ENCODE data around the gene EEIG2.
A peak's percentile ranks its signal among the peaks of the same experiment; 100 is the strongest.
"Not testable (repeated sequence)": the region's sequence is repeated elsewhere in the genome, so short reads cannot be mapped to it uniquely, and the experiment has no call there.

EEIG2 gene

DNA sequence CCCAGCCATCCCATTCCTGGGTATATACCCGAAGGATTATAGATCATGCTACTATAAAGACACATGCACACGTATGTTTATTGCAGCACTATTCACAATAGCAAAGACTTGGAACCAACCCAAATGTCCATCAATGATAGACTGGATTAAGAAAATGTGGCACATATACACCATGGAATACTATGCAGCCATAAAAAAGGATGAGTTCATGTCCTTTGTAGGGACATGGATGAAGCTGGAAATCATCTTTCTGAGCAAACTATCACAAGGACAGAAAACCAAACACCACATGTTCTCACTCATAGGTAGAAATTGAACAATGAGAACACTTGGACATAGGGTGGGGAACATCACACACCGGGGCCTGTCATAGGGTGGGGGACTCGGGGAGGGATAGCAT lies 12.4 kb upstream of the EEIG2 start:
- not testable (repeated sequence) for DNase-seq (ENCODE audit: low read depth in 2 of 2)

GRCh38 chr1:108551137-108551862 lies 8.6 kb upstream of the EEIG2 start:
- no peak for DNase-seq (ENCODE audit: low read depth in 2 of 2)

DNA sequence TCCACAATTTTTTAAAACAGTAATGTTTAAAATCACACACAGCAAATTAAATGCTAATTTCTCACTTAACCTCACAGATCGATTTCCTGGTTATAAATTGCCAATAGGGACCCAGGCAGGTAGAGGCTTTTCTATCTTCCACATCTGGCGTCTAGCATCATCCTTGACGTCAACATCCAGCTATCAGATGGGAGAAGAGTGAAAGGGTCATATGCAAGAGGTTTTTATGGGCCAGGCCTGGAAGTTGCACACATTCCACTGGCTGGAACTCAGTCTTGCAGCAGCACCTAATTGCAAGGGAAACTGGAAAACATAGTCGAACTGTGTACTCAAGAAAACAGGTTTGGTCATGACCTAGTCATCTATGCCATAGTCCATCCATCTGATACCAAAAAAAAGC lies 6.0 kb upstream of the EEIG2 start:
- DNase-seq (ENCODE audit: low read depth in 2 of 2), result no peak

DNA sequence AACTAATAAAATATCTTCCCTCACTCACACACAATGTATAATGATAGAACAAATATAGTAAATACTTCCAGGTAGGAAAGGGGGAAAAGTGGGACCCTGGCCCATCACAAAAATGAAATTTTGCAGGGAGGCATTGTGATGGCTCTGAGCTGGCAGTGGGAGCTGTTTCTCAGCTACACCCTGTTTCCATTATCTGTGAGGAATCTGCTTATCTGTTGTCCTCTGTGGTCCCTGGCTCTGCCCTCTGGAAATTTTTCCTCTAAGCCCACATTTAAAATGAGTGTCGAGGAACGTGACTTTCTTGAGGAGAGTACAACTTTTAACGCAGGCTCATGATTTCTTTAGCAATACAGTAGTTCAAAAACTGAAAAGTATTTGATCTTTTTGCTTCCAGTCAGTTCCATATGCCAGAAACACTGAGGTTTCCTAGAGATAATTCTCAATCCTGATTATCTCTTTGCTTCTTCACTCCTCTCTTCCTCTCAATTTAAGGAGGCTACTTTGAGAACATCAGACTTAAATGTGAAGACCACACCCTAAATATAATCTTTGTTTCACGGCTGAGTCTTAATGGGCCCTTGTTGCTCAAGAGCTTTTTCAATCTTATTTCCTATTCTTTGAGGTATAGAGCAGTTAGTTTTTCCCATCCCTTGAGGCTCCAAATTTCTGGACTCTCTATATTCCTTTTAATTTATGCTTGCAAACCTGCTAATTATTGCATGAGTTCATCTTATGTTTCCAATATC lies 5.0 kb upstream of the EEIG2 start:
- no peak for DNase-seq (ENCODE audit: low read depth in 2 of 2)

GRCh38 chr1:108556066-108556465 lies 3.8 kb upstream of the EEIG2 start:
- no peak for DNase-seq (ENCODE audit: low read depth in 2 of 2)

DNA sequence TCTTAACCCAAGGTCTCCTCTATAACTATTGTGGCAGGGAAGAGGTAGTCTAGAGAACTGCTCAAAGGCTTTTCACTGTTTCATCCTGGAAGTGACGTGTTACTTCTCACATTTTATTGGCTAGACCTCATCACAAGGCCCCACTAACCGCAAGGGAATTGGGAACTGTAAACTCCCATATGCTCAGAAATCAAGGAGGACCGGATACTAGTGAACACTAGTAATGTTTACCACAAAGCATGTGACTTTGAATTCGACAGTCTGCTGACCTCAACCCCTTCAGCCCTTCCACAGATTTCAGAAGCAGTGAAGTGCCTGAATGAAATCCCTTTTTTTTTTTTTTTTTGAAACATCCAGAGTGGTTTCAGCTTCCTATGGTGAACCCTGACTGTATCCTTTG lies 3.4 kb upstream of the EEIG2 start:
- DNase-seq (ENCODE audit: low read depth in 2 of 2), result no peak

DNA sequence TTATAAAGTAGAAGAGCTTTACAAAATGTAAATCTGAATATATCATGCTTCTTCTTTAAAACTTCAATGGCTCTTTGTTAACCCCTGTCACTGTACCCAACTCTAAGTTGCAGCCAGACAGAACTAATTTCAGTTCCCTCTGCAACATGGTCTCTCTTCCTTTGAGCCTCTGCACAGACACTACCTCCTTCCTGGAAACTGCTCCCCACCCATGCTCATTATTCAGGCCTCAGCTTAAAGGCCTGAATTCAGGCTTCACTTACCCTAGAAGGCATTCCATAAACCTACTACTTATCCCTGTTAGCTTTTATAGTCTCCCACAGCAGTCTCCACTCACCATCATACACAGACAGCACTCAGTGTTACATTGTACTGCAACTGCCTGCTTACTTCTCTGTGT lies 2.6 kb upstream of the EEIG2 start:
- no peak for DNase-seq (ENCODE audit: low read depth in 2 of 2)

GRCh38 chr1:108560189-108560873 lies 431 bp downstream of the EEIG2 start:
- no peak for DNase-seq (ENCODE audit: low read depth in 2 of 2)

DNA sequence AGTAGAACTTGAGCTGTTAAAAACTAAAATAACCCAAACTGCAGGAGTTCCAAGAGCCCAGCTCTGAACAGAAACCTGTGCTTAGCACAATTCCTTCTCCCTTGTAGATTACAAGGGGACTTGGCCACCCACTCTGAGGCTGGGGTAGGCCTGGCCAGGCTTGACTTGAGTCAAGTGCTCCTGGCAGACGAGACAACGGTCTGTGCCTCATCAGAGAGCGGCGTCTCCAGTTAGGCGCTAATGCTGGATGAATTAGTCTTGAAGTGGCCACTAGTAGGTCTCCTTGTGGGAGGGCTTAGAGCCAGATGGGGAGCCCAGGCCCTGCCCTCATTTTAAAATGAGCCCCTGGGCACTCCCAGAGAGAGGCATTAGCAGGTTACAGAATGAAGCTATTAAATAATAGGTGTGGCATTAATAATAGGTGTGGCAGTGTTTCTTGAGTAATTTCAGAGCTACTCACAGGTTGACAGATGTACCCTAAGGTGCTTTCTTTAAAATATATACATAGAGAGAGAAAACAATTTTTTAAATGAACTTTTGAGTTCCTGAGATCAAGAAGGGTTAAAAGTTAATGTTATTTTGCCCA lies 1.1 kb downstream of the EEIG2 start:
- no peak for DNase-seq (ENCODE audit: low read depth in 2 of 2)

GRCh38 chr1:108561689-108562326 lies 1.9 kb downstream of the EEIG2 start:
- DNase-seq (ENCODE audit: low read depth in 2 of 2), result peak; percentile 62 to 64

DNA sequence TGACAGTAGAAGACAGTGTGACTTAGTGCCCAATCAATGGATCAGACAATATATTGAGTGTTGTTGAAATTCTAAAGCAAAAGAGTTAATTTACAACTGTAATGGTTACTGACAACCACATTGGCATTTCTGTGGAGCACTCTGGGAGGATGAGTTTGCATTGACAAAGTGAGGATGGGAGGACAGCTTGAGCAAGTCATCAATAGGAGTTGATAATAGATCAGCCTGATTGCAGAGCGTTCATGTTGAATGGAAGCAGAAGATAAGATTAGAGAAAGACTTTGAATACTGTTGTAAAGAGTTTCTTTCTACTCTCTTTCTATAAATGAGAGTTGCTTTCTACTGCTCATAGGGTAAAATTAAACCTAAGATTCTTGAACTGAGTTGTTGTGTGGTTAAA lies 3.9 kb downstream of the EEIG2 start:
- no peak for DNase-seq (ENCODE audit: low read depth in 2 of 2)

GRCh38 chr1:108565081-108565480 lies 5.2 kb downstream of the EEIG2 start:
- DNase-seq (ENCODE audit: low read depth in 2 of 2), result no peak

- DNase-seq (ENCODE audit: low read depth in 2 of 2), result no peak
These were observed 5.6 kb downstream of the EEIG2 start for GRCh38 chr1:108565512-108565911.

GRCh38 chr1:108568589-108568988 lies 8.7 kb downstream of the EEIG2 start:
- no peak for DNase-seq (ENCODE audit: low read depth in 2 of 2)

- no peak for DNase-seq (ENCODE audit: low read depth in 2 of 2)
These were observed 9.3 kb downstream of the EEIG2 start for GRCh38 chr1:108569097-108569728.

GRCh38 chr1:108570128-108570527 lies 10.2 kb downstream of the EEIG2 start:
- no peak for DNase-seq (ENCODE audit: low read depth in 2 of 2)

DNA sequence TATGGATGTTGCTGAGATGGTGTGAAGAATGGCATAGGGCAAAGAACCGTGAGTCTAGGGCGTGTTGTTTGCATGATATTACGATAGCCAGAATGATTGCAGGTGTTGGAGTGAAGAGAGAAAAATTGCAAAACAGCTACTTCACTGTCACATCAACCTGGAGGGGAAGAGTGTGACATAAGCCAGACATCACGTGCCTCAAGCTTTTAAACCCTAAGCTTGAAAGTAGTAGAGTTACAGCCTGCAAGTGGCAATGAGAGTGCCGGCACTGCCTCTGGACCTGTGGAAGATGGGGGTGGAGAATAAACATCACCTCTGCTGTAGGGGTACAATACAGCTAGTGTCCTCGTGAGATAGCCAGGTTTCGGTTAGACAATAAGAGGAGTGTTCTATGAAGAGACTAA lies 11.1 kb downstream of the EEIG2 start:
- no peak for DNase-seq (ENCODE audit: low read depth in 2 of 2)

GRCh38 chr1:108572182-108572581 lies 12.3 kb downstream of the EEIG2 start:
- no peak for DNase-seq (ENCODE audit: low read depth in 2 of 2)

DNA sequence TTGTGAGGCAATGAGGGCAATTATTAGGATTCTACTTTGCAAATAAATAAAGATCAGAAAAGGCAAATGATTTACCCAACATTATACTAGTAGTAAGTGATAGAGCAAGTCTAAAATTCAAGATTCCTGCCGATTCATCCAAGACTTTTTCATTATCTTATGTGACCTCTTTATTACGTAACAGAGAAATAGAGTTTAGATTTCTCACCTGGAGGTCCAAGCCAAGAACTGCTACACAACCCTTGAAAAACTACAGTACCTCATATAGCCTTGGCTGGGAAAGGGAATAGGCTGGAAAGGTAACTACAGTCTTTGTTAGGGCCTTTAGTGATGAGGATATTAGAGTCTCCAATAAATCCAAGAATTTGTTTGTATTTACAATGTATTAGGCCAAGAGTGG lies 13.3 kb downstream of the EEIG2 start:
- no peak for DNase-seq (ENCODE audit: low read depth in 2 of 2)

GRCh38 chr1:108574008-108574407 lies 14.1 kb downstream of the EEIG2 start:
- no peak for DNase-seq (ENCODE audit: low read depth in 2 of 2)

DNA sequence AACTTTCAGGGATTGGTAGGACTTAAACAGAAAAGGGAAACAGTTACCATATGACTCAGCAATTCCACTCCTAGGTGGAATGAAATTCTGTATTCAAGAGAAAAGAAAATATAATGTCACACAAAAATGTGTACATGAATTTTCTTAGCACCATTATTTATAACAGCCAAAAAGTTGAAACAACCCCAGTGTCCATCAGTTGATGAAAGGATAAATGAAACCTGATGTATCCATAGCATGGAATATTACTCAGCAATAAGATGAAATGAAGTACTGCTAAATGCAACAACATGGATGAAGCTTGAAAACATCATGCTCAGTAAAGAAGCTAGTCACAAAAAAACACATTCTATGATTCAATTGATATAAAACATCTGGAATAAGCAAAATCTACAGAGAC lies 15.5 kb downstream of the EEIG2 start:
- no peak for DNase-seq (ENCODE audit: low read depth in 2 of 2)
